Esophagus squamous epithelium (tissue), 4 donors: Measurements from ENCODE around the gene MEGF10.

ENCODE experiments used
- POLR2A ChIP-seq, 4 donors: fragments of 450-650 bp; IDR thresholded peaks; one replicate each; pipeline ENCODE4 v1.6.1; 2017; ENCODE audit warnings: antibody characterized with exemption in 4 of 4, mild to moderate bottlenecking in 4 of 4, moderate library complexity in 3 of 4
- TF ChIP-seq, protein P1 (sequence below), 6 experiments: fragments of 450-650 bp in 4 of 6; fragments of 200-600 bp in 2 of 6; sonication (generic) in 2 of 6; IDR thresholded peaks; one replicate each; pipeline ENCODE4 v1.5.1; 2016 to 2019; ENCODE audit warnings: antibody characterized with exemption in 6 of 6, mild to moderate bottlenecking in 4 of 6, moderate library complexity in 4 of 6

DNA sequence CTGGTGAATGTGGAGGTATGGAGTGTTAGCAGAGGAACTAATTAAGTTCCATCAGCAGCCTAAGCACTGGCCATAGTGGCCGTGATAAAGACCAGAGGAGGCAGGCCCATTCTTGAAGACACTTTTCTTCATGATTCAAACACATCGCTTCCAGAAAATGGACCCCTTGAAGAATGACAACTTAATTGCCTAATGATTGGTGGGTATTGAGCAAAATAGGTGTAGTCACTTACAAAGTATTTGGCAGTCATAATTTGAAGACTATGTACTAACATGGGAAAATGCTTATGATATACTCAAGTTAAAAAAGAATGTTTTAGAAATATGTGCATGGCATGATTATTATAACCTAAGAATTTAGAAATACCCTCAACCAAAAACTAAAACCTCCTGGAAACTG is 44.8 kb downstream of the MEGF10 start:
- TF ChIP-seq, protein P1, sequence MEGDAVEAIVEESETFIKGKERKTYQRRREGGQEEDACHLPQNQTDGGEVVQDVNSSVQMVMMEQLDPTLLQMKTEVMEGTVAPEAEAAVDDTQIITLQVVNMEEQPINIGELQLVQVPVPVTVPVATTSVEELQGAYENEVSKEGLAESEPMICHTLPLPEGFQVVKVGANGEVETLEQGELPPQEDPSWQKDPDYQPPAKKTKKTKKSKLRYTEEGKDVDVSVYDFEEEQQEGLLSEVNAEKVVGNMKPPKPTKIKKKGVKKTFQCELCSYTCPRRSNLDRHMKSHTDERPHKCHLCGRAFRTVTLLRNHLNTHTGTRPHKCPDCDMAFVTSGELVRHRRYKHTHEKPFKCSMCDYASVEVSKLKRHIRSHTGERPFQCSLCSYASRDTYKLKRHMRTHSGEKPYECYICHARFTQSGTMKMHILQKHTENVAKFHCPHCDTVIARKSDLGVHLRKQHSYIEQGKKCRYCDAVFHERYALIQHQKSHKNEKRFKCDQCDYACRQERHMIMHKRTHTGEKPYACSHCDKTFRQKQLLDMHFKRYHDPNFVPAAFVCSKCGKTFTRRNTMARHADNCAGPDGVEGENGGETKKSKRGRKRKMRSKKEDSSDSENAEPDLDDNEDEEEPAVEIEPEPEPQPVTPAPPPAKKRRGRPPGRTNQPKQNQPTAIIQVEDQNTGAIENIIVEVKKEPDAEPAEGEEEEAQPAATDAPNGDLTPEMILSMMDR (IDR thresholded peaks at IDR 0.05) = no peak
- no peak for TF ChIP-seq POLR2A (IDR thresholded peaks at IDR 0.05)
